Left lung (tissue), 10 donors: ENCODE data around the gene DIP2C. TPM values are rescaled to one million over a fixed set of nuclear protein-coding genes. Genes with fewer than 3 reads are reported as not detected.

Experiments used
- ATAC-seq: fragments of 200-7000 bp; cut with Tn5 transposase; one replicate; pipeline ENCODE4 v1.9.1; 2020; ENCODE audit warnings: moderate library complexity
- DNase-seq, 4 donors: peaks; one replicate each; pipeline ENCODE4 v3.0.0-alpha.2; 2013 to 2020
- H3K27ac ChIP-seq, 2 donors: fragments of 200-600 bp; sonication (generic) in 1 of 2; one replicate each; pipeline versions ENCODE4 v1.5.0 to v1.8.0; 2020 to 2021
- H3K27me3 ChIP-seq, 2 donors: fragments of 200-600 bp; sonication (generic) in 1 of 2; one replicate each; pipeline versions ENCODE4 v1.5.0 to v1.8.0; 2020 to 2021
- H3K36me3 ChIP-seq, 2 donors: fragments of 200-600 bp; sonication (generic) in 1 of 2; one replicate each; pipeline versions ENCODE4 v1.5.0 to v1.8.0; 2020 to 2021
- H3K4me1 ChIP-seq, 2 donors: fragments of 200-600 bp; one replicate each; pipeline ENCODE4 v1.8.0; 2021
- H3K4me3 ChIP-seq, 2 donors: fragments of 200-600 bp; sonication (generic) in 1 of 2; one replicate each; pipeline versions ENCODE4 v1.5.0 to v1.8.0; 2020 to 2021; ENCODE audit warnings: mild to moderate bottlenecking in 1 of 2
- H3K9me3 ChIP-seq, 2 donors: fragments of 200-600 bp; sonication (generic) in 1 of 2; one replicate each; pipeline versions ENCODE4 v1.5.0 to v1.8.0; 2020 to 2021
- CTCF ChIP-seq, 2 donors: fragments of 200-600 bp; sonication (generic) in 1 of 2; IDR thresholded peaks; one replicate each; pipeline versions ENCODE4 v1.5.0 to v1.8.0; 2021; ENCODE audit warnings: antibody characterized with exemption in 2 of 2
- intact Hi-C, 2 donors: fragments of 100-400 bp; cut with DNase I; formaldehyde crosslinking; loops; one replicate each; pipeline versions ENCODE4 v1.11.2 to v1.14.2; 2022
- polyA plus RNA-seq, 6 donors: library from polyadenylated mRNA; unstranded; fragments of 120-200 nt; gene quantifications; one replicate each; pipeline ENCODE4 v1.2.1, GENCODE V29; 2013; ENCODE audit not compliant: insufficient read length in 6 of 6
- total RNA-seq, 2 donors: library from RNA; stranded (reverse); fragmentation: NEBNext Ultra II Directional; extraction: Animal tissue kit (Norgen Biotek cat#: 25700); gene quantifications; one replicate each; pipeline ENCODE4 v1.2.1, GENCODE V29; 2021
- donor health status: DM: no; HTN: yes; CAD: no.
- donor health status: DM: no; HTN: no; CAD: no.

DIP2C gene
- total and polyA plus RNA-seq, 8 donors: 10.5 to 22.5 (median 19.5) TPM

- H3K9me3 ChIP-seq: no peaks in the 10 kb centered on the region
- ATAC-seq: no peak
These were observed 270.6 kb downstream of the DIP2C start for GRCh38 chr10:418894-419293.

GRCh38 chr10:418226-418625 is 271.2 kb downstream of the DIP2C start:
- intact Hi-C loops: no loop called here
- Histone ChIP-seq H3K4me3 (no peak overlapping the region), H3K27me3 (no peaks in the 10 kb centered on the region), H3K4me1 (no peaks in the 10 kb centered on the region), H3K9me3 (no peaks in the 10 kb centered on the region), H3K36me3 (peaks cover 0 to 13% of the 10 kb centered on the region in 2 donors), H3K27ac (no peak overlapping the region)
- no peak for TF ChIP-seq CTCF (IDR thresholded peaks at IDR 0.05)
- ATAC-seq (no peak), DNase-seq (no peak)

More at GRCh38 chr10:418894-419293, 270.6 kb downstream of the DIP2C start:
- DNase-seq: no peak
- no peak overlapping the region for H3K4me3 ChIP-seq
- no peak for TF ChIP-seq CTCF (IDR thresholded peaks at IDR 0.05)
- H3K27me3 ChIP-seq: no peaks in the 10 kb centered on the region
- no peak overlapping the region for H3K27ac ChIP-seq
- intact Hi-C loops: no loop called here
- no peaks in the 10 kb centered on the region for H3K4me1 ChIP-seq
- H3K36me3 ChIP-seq: peaks cover 0 to 8% of the 10 kb centered on the region in 2 donors

GRCh38 chr10:416091-416515 is 273.4 kb downstream of the DIP2C start:
- no peak overlapping the region for H3K27ac ChIP-seq
- H3K4me1 ChIP-seq: no peaks in the 10 kb centered on the region
- no peak for ATAC-seq
- DNase-seq: no peak
- no peak for TF ChIP-seq CTCF (IDR thresholded peaks at IDR 0.05)
- H3K4me3 ChIP-seq: no peak overlapping the region
- H3K9me3 ChIP-seq: no peaks in the 10 kb centered on the region
- intact Hi-C loops: no loop called here
- H3K36me3 ChIP-seq: peaks cover 0 to 13% of the 10 kb centered on the region in 2 donors
- H3K27me3 ChIP-seq: no peaks in the 10 kb centered on the region

GRCh38 chr10:413662-414071 is 275.8 kb downstream of the DIP2C start:
- TF ChIP-seq CTCF (IDR thresholded peaks at IDR 0.05): no peak
- peaks cover 0 to 13% of the 10 kb centered on the region in 2 donors for H3K36me3 ChIP-seq
- no peak overlapping the region for H3K27ac ChIP-seq
- ATAC-seq (no peak), DNase-seq (no peak)
- H3K9me3 ChIP-seq: no peaks in the 10 kb centered on the region
- H3K27me3 ChIP-seq: no peaks in the 10 kb centered on the region
- no peaks in the 10 kb centered on the region for H3K4me1 ChIP-seq
- intact Hi-C loops: no loop called here
- H3K4me3 ChIP-seq: no peak overlapping the region

GRCh38 chr10:412109-412508 is 277.4 kb downstream of the DIP2C start:
- Histone ChIP-seq H3K4me1 (no peaks in the 10 kb centered on the region), H3K36me3 (peaks cover 0 to 24% of the 10 kb centered on the region in 2 donors), H3K27ac (no peak overlapping the region), H3K27me3 (no peaks in the 10 kb centered on the region), H3K4me3 (no peak overlapping the region), H3K9me3 (no peaks in the 10 kb centered on the region)
- DNase-seq (no peak), ATAC-seq (no peak)
- intact Hi-C loops: no loop called here
- TF ChIP-seq CTCF (IDR thresholded peaks at IDR 0.05): no peak
